NCI-H1105 (cell line): ENCODE data around the gene VSTM2B.

ENCODE experiments used
- DNase-seq: peaks from one replicate; lab custom pipeline; 2025; lab: John Stamatoyannopoulos, UW

VSTM2B gene

GRCh38 chr19:29568036-29569025, 42.5 kb downstream of the VSTM2B start:
- DNase-seq = no peak

GRCh38 chr19:29569038-29569911, 43.5 kb downstream of the VSTM2B start:
- no peak for DNase-seq

GRCh38 chr19:29571181-29571580, 45.4 kb downstream of the VSTM2B start:
- DNase-seq = no peak

- no peak for DNase-seq
These were observed 47.7 kb downstream of the VSTM2B start for GRCh38 chr19:29573486-29573885.

GRCh38 chr19:29574510-29574909, 48.7 kb downstream of the VSTM2B start:
- DNase-seq = no peak

GRCh38 chr19:29576046-29576606, 50.3 kb downstream of the VSTM2B start:
- no peak for DNase-seq

GRCh38 chr19:29576761-29577648, 51.2 kb downstream of the VSTM2B start:
- no peak for DNase-seq

GRCh38 chr19:29577649-29577963, 51.8 kb downstream of the VSTM2B start:
- DNase-seq = no peak

GRCh38 chr19:29578349-29578748, 52.6 kb downstream of the VSTM2B start:
- no peak for DNase-seq

- no peak for DNase-seq
These were observed 53.6 kb downstream of the VSTM2B start for GRCh38 chr19:29579308-29579910.

GRCh38 chr19:29581398-29581797, 55.6 kb downstream of the VSTM2B start:
- no peak for DNase-seq

- no peak for DNase-seq
These were observed 57.6 kb downstream of the VSTM2B start for GRCh38 chr19:29583196-29583999.

GRCh38 chr19:29586401-29586800, 60.6 kb downstream of the VSTM2B start:
- no peak for DNase-seq

- DNase-seq = no peak
These were observed 61.3 kb downstream of the VSTM2B start for GRCh38 chr19:29587059-29587458.

- no peak for DNase-seq
These were observed 61.8 kb downstream of the VSTM2B start for GRCh38 chr19:29587518-29587986.

GRCh38 chr19:29588095-29588494, 62.3 kb downstream of the VSTM2B start:
- DNase-seq = no peak

GRCh38 chr19:29590278-29590677, 64.5 kb downstream of the VSTM2B start:
- no peak for DNase-seq

- DNase-seq = no peak
These were observed 65.9 kb downstream of the VSTM2B start for GRCh38 chr19:29591670-29592069.

GRCh38 chr19:29593869-29594268, 68.1 kb downstream of the VSTM2B start:
- DNase-seq = no peak

GRCh38 chr19:29596080-29596727, 70.4 kb downstream of the VSTM2B start:
- no peak for DNase-seq
